ENCODE data around the gene RNF141.

RNF141 gene

DNA sequence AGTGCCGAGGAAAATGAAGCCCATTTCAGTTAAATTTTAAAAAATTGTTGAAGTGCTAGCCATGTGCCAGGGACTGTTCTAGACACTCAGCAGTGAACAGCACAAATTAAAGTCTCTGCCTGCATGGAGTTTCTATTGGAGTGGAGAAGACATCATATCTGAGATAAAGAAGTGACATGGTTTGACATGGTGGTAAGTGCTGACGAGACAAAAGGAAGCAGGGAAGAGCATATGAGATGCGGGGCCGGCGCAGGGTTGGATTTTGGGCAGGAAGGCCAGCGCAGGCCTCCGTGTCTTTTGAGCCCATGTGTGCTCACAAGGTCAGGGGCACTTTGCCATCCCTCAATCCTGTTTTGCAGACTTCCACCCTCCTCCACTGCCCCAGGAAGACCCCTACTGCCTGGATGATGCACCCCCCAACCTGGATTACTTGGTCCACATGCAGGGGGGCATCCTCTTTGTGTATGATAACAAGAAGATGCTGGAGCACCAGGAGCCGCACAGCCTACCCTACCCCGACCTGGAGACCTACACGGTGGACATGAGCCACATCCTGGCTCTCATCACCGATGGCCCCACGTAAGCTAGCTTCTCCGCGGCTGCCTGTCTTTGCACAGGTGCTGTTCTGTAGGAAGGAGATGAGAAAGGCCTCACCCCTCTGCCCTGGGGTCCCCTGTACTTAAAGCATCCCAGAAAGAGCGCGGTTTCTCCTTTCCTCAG, 56.4 kb downstream of the RNF141 start:
- Histone ChIP-seq H3K4me3 (no peak overlapping the region), H3K27ac (no peak overlapping the region), H3K4me1 (no peaks in the 10 kb centered on the region), H3K36me3 (peaks cover 0 to 6% (median 0%) of the 10 kb centered on the region in 3 donors), H3K9me3 (no peaks in the 10 kb centered on the region), H3K27me3 (no peaks in the 10 kb centered on the region)
- TF ChIP-seq, protein P1, sequence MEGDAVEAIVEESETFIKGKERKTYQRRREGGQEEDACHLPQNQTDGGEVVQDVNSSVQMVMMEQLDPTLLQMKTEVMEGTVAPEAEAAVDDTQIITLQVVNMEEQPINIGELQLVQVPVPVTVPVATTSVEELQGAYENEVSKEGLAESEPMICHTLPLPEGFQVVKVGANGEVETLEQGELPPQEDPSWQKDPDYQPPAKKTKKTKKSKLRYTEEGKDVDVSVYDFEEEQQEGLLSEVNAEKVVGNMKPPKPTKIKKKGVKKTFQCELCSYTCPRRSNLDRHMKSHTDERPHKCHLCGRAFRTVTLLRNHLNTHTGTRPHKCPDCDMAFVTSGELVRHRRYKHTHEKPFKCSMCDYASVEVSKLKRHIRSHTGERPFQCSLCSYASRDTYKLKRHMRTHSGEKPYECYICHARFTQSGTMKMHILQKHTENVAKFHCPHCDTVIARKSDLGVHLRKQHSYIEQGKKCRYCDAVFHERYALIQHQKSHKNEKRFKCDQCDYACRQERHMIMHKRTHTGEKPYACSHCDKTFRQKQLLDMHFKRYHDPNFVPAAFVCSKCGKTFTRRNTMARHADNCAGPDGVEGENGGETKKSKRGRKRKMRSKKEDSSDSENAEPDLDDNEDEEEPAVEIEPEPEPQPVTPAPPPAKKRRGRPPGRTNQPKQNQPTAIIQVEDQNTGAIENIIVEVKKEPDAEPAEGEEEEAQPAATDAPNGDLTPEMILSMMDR (IDR thresholded peaks at IDR 0.05), result no peak
- DNase-seq, result peak in 1 of 2 donors; percentile 53
- intact Hi-C loops (cut with DNase I; ENCODE audit: low total_unique reads), result no loop called here

DNA sequence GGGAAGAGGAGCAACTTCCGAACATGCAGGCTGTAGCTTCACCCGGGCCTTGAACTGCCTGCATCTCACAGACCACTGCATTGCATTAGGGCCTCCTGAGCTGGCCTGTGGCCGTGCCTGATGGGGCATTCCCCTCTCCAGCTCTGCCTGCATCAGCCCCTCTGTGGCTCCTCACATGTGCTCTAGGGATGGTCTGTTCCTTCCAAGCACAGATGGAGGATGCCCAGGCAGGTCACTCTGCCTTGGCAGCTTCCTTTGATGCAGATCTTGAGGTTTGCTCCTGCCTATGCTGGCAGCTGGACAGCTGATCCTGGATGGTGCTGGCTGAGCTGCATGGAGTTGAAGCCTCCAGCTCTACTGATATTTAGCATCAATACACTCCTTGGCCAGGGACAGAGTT, 57.4 kb downstream of the RNF141 start:
- peak in 1 of 2 donors; percentile 37 for DNase-seq
- Histone ChIP-seq H3K27ac (no peak overlapping the region), H3K36me3 (peaks cover 0 to 6% (median 0%) of the 10 kb centered on the region in 3 donors)

DNA sequence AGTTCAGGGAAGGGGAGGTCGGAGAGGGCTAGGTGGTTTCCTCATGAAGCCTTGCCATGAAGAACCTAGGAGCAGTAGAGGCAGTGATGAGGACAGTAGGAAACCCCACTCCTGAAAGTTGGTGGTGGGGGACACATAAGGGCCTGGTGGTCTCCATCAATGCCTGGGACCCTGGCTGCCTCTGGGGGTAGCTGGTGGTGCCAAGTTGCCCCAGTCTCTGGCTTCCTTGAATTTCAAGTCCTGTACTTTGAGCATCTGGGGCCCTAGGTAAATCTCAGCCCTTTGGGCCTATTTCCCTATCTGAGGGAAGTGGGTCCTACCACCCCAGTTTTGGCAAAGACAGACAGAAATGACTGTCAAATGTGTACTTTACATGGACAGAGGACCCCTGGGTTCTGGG, 57.8 kb downstream of the RNF141 start:
- H3K36me3 ChIP-seq, result peaks cover 0 to 6% (median 0%) of the 10 kb centered on the region in 3 donors
- no peaks in the 10 kb centered on the region for H3K4me1 ChIP-seq
- TF ChIP-seq, protein P1 (IDR thresholded peaks at IDR 0.05), result no peak
- intact Hi-C loops (cut with DNase I; ENCODE audit: low total_unique reads), result no loop called here
- H3K27me3 ChIP-seq, result no peaks in the 10 kb centered on the region
- peak in 1 of 2 donors; percentile 32 for DNase-seq
- no peaks in the 10 kb centered on the region for H3K9me3 ChIP-seq
- no peak overlapping the region for H3K4me3 ChIP-seq
- H3K27ac ChIP-seq, result no peak overlapping the region

More for the DNA sequence above, 57.4 kb downstream of the RNF141 start:
- H3K4me3 ChIP-seq, result no peak overlapping the region
- TF ChIP-seq, protein P1 (IDR thresholded peaks at IDR 0.05), result no peak
- H3K27me3 ChIP-seq, result no peaks in the 10 kb centered on the region
- no peaks in the 10 kb centered on the region for H3K9me3 ChIP-seq
- intact Hi-C loops (cut with DNase I; ENCODE audit: low total_unique reads), result no loop called here
- H3K4me1 ChIP-seq, result no peaks in the 10 kb centered on the region

DNA sequence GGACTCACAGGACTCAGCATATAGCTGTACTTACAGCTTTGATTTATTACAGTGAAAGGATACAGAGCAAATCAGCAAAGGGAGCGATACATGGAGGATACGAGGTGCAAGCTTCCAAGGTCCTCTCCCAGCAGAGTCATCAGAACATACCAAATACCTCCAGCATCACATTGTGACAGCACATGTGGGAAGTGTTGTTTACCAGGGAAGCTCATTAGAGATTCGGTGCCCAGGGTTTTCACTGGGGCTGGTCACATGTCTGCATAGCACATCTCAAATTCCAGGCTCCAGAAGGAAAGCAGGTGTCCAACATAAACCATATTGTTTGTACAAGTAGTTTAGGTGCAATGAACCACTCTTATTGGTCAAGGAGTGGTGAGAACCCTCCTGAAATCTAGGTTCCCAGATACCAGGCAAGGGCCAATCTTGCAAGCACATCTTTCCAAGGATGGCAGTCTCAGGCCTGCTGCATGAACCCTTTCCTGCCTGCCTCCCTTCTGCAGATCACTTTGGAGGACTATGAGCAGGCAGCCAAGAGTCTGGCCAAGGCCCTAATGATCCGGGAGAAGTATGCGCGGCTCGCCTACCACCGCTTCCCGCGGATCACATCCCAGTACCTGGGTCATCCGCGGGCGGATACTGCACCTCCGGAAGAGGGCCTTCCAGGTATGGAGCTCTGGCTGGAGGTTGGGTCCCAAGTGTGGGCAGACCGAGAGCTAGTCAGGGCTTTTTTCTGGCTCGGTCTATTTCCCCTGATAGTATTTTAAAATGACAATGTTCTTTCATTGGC, 59.2 kb downstream of the RNF141 start:
- intact Hi-C loops (cut with DNase I; ENCODE audit: low total_unique reads), result no loop called here
- DNase-seq, result peak in 1 of 2 donors; percentile 13
- TF ChIP-seq, protein P1 (IDR thresholded peaks at IDR 0.05), result no peak
- Histone ChIP-seq H3K36me3 (peaks cover 0 to 6% (median 0%) of the 10 kb centered on the region in 3 donors), H3K27ac (no peak overlapping the region), H3K4me3 (no peak overlapping the region), H3K4me1 (no peaks in the 10 kb centered on the region), H3K27me3 (no peaks in the 10 kb centered on the region), H3K9me3 (no peaks in the 10 kb centered on the region)

DNA sequence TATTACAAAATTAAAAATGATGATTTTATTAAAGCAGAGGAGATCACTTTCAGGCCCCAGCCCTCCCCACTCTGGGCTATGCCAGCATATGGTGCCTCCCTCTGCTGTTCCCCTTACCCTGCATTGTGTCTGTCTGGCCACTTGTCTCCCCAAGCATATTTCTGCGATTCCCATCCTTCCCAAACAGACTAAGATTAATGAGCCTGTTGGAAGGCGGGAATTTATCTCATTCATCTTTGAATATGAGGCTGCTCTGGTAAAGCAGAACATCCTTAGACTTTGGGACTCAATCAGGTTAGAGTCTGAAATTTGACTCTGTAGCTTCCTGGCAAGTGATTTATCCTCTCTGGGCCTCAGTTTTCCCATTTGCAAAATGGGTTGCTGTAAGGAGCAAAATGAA, 60.2 kb downstream of the RNF141 start:
- H3K27me3 ChIP-seq, result no peaks in the 10 kb centered on the region
- intact Hi-C loops (cut with DNase I; ENCODE audit: low total_unique reads), result no loop called here
- H3K27ac ChIP-seq, result no peak overlapping the region
- H3K36me3 ChIP-seq, result peaks cover 0 to 6% (median 0%) of the 10 kb centered on the region in 3 donors
- no peaks in the 10 kb centered on the region for H3K9me3 ChIP-seq
- no peak for DNase-seq
- TF ChIP-seq, protein P1 (IDR thresholded peaks at IDR 0.05), result no peak
- H3K4me3 ChIP-seq, result no peak overlapping the region
- H3K4me1 ChIP-seq, result no peaks in the 10 kb centered on the region

All from tibial artery (tissue), 4 donors.